ENCODE data around the gene SLFN12L.
A peak's percentile ranks its signal among the peaks of the same experiment; 100 is the strongest.
"Not testable (repeated sequence)": the region's sequence is repeated elsewhere in the genome, so short reads cannot be mapped to it uniquely, and the experiment has no call there.

Gene SLFN12L

DNA sequence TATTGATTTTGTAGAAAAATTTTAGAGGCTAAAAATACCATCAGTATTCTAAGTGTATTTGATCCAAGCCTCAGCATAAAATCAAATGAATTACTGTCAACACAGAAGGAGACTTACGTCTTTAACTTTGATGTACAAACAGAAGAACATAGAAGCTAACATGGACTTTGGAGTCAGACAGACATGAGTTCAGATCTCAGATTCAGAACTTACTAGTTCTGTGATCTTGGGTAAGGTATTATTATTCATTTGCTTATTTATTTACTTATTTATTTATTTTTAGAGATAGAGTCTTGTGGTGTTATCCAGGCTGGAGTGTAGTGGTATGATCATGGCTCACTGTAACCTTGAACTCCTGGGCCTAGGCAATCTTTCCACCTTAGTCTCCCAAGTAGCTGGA, 4.0 kb upstream of the SLFN12L start:
- DNase-seq = no peak

DNA sequence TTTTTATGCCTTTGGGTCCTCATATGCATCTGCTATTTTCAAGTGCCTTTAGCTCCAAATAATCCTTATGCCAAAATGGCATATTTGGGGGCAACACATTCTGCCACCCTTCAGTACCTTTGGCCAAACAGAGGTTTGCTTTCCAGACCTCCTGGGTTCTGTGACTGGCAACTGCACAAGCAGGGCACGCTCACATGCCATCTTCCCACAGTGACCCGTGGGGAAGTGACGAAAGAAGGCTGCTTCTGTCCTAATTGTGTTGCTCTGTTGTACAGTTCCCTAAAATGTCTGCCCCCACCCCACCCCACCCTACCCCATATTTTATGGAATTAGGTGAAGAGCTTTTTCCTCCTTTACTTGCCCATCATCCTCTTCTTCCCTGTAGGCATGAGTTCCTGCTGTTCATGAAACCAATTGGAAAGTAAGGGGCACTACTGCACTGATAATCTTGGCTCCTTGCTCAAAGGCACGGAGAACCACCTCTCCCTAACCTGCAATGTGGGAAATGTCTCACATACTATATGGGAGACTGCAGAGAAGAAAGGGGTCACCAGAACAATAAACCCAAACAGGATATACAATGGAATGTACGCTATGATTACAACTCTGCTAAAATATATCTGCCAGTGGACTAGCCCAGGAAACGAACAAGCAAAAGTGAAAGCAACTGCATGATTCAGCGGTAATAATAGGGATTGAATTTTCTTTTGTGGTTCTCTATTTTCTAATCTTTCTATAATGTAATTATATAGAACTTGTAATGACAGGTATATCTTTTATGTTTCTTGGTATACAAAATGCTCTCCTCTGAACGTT, 3.3 kb upstream of the SLFN12L start:
- DNase-seq = peak; percentile 88 to 89

- no peak for DNase-seq
Measured at GRCh38 chr17:35539659-35540026, 2.2 kb upstream of the SLFN12L start.

DNA sequence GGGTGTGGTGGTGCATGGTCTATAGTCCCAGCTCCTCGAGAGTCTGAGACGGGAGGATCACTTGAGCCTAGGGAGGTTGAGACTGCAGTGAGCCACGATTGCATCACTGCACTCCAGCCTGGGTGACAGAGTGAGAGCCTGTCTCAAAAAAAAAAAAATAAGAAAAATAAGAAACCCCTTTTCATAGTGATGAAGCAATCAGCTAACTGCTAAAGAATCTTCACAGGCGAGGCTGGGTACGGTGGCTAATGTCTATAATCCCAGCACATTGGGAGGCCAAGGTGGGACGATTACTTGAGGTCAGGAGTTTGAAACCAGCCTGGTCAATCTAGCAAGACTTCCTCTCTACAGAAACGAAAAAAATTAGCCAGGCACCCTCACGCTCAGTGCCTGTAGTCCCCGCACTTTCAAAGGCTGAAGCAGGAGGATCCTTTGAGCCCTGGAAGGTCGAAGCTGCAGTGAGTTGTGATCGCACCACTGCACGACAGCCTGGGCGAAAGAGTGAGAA, 760 bp downstream of the SLFN12L start:
- peak in 1 of 2 experiments; percentile 25 for DNase-seq

GRCh38 chr17:35535406-35535805, 2.1 kb downstream of the SLFN12L start:
- DNase-seq = not testable (repeated sequence)

DNA sequence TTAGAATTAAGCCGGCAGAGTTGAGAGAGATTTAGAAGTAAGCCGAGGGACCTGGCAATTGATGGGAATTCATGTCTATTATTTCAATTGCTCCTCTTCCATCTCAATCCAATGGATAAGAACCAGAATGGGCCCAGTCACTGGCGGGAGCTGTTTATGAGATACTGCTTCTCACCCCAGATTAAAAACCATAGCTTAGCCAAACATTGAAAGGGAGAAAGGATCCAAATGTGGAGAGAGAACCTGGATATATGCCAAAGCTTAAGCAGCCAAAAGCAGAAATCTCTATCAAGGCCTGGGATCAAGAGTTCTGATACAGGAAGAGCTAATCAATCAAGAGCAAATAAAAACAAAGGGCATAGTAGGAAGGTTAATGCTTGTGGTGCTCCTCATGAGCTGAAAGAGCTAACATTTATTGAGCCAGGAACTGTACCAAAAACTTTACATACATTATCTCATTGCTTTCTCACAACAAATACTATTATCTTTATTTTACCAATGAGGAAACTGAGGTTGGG, 2.8 kb downstream of the SLFN12L start:
- DNase-seq = no peak

DNA sequence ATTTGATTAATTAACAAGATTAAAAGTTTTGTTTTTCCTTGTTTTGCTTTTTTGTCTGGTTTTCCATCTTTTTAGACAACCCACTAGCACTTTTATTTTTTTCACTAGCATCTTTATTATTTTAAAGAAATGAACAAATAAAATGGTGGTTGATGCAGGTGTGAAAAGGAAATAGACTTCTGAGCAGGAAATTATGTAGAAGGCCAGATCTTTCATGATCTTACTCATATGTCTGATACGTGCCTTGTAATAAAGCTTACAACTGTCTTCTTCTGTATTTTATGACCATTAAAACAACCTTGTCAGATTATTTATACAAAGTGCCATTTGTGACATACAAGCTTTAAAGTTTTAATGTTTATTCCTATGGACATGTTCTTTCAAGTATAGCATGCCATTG, 6.3 kb downstream of the SLFN12L start:
- no peak for DNase-seq

DNA sequence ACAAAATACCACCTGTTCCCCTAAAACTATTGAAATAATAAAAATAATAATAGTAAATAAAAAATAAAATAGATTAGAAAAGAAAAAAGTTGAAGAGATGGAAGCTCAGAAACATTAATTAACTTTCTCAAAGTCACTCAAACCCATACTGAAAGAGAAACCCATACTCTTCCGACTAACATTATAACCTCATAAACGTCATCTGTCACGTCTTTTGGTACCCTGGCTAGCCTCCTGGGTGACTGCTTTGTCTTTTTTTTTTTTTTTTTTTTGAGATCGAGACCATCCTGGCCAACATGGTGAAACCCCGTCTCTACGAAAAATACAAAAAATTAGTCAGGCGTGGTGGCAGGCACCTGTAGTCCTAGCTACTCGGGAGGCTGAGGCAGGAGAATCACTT, 7.6 kb downstream of the SLFN12L start:
- no peak for DNase-seq

DNA sequence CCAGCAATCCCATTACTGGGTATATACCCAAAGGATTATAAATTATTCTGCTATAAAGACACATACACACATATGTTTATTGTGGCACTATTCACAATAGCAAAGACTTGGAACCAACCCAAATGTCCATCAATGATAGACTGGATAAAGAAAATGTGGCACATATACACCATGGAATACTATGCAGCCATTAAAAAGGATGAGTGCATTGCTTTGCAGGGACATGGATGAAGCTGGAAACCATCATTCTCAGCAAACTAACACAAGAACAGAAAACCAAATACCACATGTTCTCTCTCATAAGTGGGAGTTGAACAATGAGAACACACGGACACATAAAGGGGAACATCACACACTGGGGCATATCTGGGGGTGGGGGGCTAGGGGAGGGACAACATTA, 8.2 kb downstream of the SLFN12L start:
- DNase-seq = not testable (repeated sequence)

DNA sequence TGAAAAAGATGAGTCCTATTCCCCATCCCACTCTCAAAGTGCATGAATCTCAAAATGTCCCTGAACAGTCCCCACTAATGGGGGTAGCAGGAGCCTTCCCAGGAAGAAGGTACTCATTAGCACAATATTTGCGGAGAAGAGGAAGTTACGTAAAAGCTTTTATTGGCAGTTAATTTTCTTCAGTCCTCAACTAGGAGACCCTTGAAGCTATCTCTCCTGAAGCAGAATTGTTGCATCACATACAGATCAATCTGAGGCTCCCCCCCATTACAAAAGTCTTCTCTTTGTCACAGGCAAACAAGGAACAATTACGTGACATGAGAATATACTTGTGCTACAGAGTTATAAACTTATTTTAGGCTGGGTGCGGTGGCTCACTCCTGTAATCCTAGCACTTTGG, 14.2 kb downstream of the SLFN12L start:
- DNase-seq = peak; percentile 65 to 66

GRCh38 chr17:35521654-35522256, 15.7 kb downstream of the SLFN12L start:
- DNase-seq = peak; percentile 85 to 88

DNA sequence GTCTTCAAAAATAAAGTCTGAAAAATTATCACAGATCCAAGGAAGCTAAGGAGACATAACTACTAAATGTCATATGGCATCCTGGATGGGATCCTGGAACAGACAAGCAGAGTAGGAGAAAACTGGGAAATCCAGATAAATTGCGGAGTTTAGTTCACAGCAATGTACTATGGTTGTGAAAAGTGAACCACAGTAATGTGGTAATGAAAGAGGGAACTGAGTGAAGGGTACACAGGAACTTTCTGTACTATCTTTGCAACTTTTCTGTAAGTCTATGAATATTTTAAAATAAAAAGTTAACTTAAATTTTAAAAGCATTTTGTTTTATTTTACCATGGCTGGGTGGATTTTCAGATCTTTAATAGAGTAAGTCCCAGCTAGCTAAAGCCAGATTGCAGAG, 16.3 kb downstream of the SLFN12L start:
- DNase-seq = peak; percentile 74 to 80

GRCh38 chr17:35519906-35520442, 17.5 kb downstream of the SLFN12L start:
- DNase-seq = no peak

- no peak for DNase-seq
Measured at GRCh38 chr17:35519439-35519838, 18.0 kb downstream of the SLFN12L start.

DNA sequence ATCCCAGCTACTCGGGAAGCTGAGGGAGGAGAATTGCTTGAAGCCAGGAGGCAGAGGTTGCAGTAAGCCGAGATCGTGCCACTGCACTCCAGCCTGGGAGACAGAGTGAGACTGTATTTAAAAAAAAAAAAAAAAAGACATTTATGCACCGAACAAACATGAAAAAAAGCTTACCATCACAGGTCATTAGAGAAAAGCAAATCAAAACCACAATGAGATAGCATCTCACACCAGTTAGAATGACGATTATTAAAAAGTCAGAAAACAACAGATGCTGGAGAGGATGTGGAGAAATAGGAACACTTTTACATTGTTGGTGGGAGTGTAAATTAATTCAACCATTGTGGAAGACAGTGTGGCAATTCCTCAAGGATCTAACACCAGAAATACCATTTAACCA, 19.0 kb downstream of the SLFN12L start:
- not testable (repeated sequence) for DNase-seq

DNA sequence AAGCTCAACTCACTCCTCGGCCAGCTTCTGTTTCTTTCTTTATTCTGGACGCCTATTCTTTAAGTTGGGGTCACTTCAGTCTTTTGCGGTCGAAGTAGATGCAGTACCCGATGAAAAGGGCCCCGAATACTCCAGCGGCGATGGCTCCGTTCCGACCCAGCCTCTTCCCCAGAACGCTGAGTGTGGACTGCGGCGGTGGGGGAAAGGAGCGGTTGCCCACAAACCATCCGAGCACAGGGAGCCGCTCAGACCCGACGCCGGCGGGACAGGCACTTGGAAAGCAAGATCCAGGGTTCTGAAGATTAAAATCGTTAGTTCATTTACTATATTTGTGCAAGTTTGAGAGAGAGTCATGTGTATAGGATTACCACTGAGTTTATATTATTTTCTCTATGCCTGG, 22.5 kb downstream of the SLFN12L start:
- DNase-seq = no peak

DNA sequence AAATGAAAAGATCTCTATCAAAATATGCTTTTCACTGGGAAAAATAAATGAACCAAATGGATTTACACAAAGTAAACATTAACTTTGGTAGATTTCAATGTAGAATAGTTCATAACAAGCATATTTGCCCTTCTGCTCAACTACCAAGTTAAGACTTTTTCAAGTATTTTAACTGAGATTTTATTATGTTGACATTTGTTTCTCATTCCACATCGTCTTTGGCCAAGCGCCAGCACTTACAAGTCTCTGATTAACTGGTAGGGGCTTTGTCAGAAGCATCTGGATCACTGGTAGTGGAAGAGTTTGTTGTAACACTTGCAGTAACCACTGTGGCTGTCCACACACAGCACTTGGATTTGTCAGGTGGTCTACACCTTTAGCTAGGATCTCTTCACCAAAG, 22.9 kb downstream of the SLFN12L start:
- no peak for DNase-seq

DNA sequence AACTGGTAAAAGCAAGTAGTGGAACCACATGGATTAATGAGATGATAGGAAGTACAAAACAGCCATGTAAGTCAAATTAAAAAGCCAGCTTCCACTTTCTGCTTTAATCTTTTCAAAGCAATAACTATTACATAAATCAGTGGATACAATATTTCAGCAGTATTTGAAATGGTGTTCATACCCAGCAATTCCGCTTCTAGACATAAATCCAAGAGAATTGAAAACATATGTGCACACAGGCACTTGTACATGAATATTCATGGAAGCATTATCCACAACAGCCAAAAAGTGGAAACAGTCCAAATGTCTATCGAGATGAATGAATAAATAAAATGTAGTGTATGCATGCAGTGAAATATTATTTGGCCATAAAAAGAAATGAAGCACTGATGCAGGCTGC, 27.4 kb downstream of the SLFN12L start:
- no peak for DNase-seq

GRCh38 chr17:35507714-35508113, 29.8 kb downstream of the SLFN12L start:
- DNase-seq = not testable (repeated sequence)

DNA sequence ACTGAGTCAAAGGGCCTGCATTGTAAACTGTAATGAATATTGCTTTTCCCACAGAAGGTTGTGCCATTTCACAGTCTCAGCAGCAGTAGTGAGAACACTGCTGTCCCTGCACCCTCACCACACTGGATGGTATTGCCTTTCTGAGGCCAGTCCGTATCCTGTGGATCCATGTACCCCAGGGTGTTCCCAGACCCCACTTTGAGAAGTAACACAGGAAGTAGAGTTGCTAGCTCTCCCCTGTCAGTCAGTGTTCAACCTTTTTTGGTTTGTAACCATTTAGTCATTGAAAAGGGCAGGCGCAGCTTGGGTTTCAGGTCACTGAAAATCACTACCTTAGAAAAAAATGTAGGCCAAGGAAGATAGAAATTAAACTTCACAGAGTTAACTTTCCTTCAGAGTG, 37.9 kb downstream of the SLFN12L start:
- no peak for DNase-seq

- no peak for DNase-seq
Measured at GRCh38 chr17:35498448-35499178, 38.9 kb downstream of the SLFN12L start.

DNA sequence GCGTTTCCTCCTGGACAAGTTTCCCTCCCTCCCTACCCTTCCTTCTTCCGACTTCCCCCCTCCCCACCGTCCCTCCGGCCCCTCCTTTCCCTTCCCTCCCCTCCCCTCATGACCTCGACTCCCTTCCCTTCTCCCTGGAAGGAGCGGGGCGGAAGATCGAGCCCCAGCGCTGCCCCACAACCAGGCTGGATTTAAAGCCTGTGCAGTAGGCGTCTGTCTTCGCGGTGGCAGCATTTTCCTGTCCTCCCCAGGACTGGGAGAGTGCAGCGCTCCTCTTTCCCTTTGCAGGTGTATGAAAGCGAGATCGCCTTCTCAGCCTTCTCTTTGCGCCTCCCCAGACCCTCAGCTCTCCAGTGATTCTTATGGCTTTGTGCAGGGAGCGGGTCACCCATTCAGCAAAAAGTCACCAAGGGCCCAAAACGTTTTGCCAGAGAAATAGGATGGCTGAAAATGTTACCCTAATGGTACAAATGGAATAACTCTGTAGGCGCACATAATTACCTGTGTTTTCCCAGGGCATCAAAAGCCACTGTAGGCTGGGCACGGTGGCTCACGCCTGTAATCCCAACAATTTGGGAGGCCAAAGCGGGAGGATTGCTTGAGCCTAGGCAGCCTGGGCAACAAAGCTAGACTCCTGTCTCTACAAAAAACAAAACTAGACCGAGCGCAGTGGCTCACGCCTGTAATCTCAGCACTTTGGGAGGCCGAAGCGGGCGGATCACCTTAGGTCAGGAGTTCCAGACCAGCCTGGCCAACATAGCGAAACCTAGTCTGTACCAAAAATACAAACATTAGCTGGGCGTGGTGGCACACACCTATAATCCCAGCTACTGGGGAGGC, 40.8 kb downstream of the SLFN12L start:
- DNase-seq = no peak
